Breast epithelium (tissue), 4 donors: ENCODE measurements around the gene MEDAG. TPM values are rescaled to one million over a fixed set of nuclear protein-coding genes. Genes with fewer than 3 reads are reported as not detected.
A peak's percentile ranks its signal among the peaks of the same experiment; 100 is the strongest.

Experiments used
- DNase-seq, 2 donors: peaks; one replicate each; pipeline ENCODE4 v3.0.0-alpha.2; 2019; ENCODE audit warnings: low spot score in 2 of 2
- H3K27ac ChIP-seq, 2 donors: fragments of 200-600 bp; sonication (generic) in 1 of 2; one replicate each; pipeline ENCODE4 v1.5.1; 2016 to 2019; ENCODE audit warnings: mild to moderate bottlenecking in 1 of 2
- H3K27me3 ChIP-seq, 2 donors: fragments of 200-600 bp; sonication (generic) in 1 of 2; one replicate each; pipeline versions ENCODE4 v1.5.1 to v1.6.0; 2017 to 2019; ENCODE audit warnings: control low read depth in 1 of 2, mild to moderate bottlenecking in 1 of 2
- H3K36me3 ChIP-seq: fragments of 200-600 bp; one replicate; pipeline ENCODE4 v1.5.1; 2019
- H3K4me1 ChIP-seq, 2 donors: fragments of 200-600 bp; sonication (generic); one replicate each; pipeline ENCODE4 v1.5.1; 2016 to 2019; ENCODE audit warnings: control low read depth in 1 of 2
- H3K4me3 ChIP-seq, 3 donors: fragments of 200-600 bp; sonication (generic); 1 replicate in 2 of 3; 2 replicates in 1 of 3; pipeline ENCODE4 v1.5.1; 2016 to 2019; ENCODE audit warnings: mild to moderate bottlenecking in 3 of 3, moderate library complexity in 2 of 3
- H3K9me3 ChIP-seq, 2 donors: fragments of 200-600 bp; sonication (generic) in 1 of 2; one replicate each; pipeline ENCODE4 v1.5.1; 2016 to 2019; ENCODE audit warnings: control low read depth in 1 of 2
- CTCF ChIP-seq, 3 donors: fragments of 450-650 bp; IDR thresholded peaks; one replicate each; pipeline ENCODE4 v1.5.1; 2016 to 2017; ENCODE audit warnings: antibody characterized with exemption in 3 of 3, mild to moderate bottlenecking in 3 of 3, moderate library complexity in 3 of 3
- POLR2A ChIP-seq: fragments of 450-650 bp; IDR thresholded peaks from one replicate; pipeline ENCODE4 v1.6.1; 2016; ENCODE audit warnings: antibody characterized with exemption, mild to moderate bottlenecking, moderate library complexity
- POLR2AphosphoS5 ChIP-seq, 3 donors: sonication (generic); formaldehyde crosslinking; IDR thresholded peaks; one replicate each; pipeline ENCODE4 v1.6.1; 2017; ENCODE audit warnings: antibody characterized with exemption in 3 of 3
- intact Hi-C: fragments of 100-400 bp; cut with DNase I; formaldehyde crosslinking; loops from one replicate; pipeline ENCODE4 v1.15.1; 2023; ENCODE audit warnings: low total_unique reads
- total RNA-seq, 3 donors: library from RNA; depleted of rRNA; stranded (reverse); fragments of >200 nt; gene quantifications; one replicate each; pipeline ENCODE4 v1.1.0, GENCODE V29; 2016

The MEDAG gene
- total RNA-seq, 3 donors from 2014 or later: 76.2 to 142 (median 95.4) TPM

DNA sequence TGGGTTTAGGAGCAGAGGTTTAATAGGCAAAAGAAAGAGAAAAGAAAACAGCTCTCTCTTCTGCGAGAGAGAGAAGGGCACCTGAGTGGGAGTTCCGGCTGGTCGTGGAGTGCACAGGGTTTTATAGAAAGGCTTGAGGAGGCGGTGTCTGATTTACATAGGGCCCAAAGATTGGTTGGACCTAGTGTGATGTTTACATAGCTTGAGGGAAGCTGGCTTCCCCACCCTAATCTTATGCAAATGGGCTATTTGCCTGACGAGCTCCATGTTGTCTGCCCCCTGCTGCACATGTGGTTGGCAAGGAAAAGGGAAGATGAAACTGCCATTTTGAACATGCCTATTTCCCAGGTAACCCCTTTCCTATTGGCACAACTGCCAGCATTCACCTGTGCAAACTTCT lies 21.5 kb upstream of the MEDAG start:
- DNase-seq: no peak
- H3K36me3 ChIP-seq: no peaks in the 10 kb centered on the region
- TF ChIP-seq POLR2A: no peak
- no peak overlapping the region for H3K27ac ChIP-seq
- intact Hi-C loops: no loop called here
- H3K4me1 ChIP-seq: peaks cover 0 to 4% of the 10 kb centered on the region in 2 donors
- H3K4me3 ChIP-seq: no peak overlapping the region
- no peaks in the 10 kb centered on the region for H3K9me3 ChIP-seq
- no peaks in the 10 kb centered on the region for H3K27me3 ChIP-seq

DNA sequence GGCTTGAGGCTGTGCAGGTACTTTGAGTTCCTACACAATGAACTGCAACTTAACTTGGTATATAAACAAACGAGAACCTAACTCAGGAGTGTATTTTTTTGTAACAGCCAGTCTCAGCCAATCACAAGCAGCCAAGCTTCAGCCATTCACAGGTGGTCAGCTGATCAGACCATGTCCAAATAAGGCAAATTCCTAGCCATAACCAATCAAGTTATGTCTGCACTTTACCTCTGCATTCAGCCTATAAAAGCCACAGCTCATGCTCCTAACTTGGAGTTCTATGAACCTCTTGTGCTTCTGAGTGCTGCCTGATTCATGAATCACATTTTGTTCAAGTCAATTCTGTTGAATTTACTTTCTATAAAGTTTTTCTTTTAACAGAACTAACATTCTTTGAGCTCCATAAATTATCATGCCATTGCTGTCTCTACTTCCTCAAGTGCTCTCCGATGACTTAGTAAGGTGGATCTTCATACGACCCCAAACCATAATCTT lies 16.8 kb upstream of the MEDAG start:
- TF ChIP-seq POLR2AphosphoS5 (IDR thresholded peaks at IDR 0.05) (no peak), CTCF (IDR thresholded peaks at IDR 0.05) (no peak), POLR2A (no peak)
- no peaks in the 10 kb centered on the region for H3K4me1 ChIP-seq
- no peak overlapping the region for H3K27ac ChIP-seq
- H3K36me3 ChIP-seq: no peaks in the 10 kb centered on the region
- no peaks in the 10 kb centered on the region for H3K9me3 ChIP-seq
- DNase-seq: no peak
- intact Hi-C loops: no loop called here
- H3K27me3 ChIP-seq: no peaks in the 10 kb centered on the region
- H3K4me3 ChIP-seq: no peak overlapping the region

DNA sequence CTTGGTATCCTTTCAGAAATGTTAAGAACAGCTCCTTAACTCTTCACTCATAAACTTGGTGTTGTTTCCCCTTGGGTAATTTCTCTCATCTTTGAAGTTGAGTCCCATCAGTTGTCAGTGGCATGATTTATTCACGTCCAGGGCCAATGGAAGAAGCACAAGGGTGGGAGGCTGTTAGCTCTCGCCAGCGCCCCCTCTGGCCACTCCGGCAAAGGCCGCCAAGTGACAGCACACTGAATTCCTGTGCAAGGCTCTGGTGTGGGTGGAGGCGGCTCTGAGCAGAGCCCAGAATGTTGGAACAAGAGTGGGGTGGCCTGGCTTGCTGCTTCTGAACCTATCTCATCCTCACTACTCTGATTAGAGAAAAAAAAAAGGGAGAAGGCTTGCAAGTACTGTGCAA lies 13.1 kb upstream of the MEDAG start:
- Histone ChIP-seq H3K4me1 (no peaks in the 10 kb centered on the region), H3K27me3 (no peaks in the 10 kb centered on the region), H3K36me3 (no peaks in the 10 kb centered on the region), H3K4me3 (no peak overlapping the region), H3K9me3 (no peaks in the 10 kb centered on the region), H3K27ac (no peak overlapping the region)
- intact Hi-C loops: no loop called here
- TF ChIP-seq POLR2A: no peak
- TF ChIP-seq POLR2AphosphoS5 (IDR thresholded peaks at IDR 0.05): no peak
- no peak for TF ChIP-seq CTCF (IDR thresholded peaks at IDR 0.05)
- DNase-seq: no peak

- TF ChIP-seq POLR2A (no peak), POLR2AphosphoS5 (IDR thresholded peaks at IDR 0.05) (peak; percentile 19 to 85 (median 69))
- intact Hi-C loops: no loop called here
- DNase-seq: peak in 1 of 2 donors; percentile 49
- H3K4me1 ChIP-seq: no peaks in the 10 kb centered on the region
- H3K9me3 ChIP-seq: no peaks in the 10 kb centered on the region
- no peak overlapping the region for H3K4me3 ChIP-seq
- peak overlapping the region in 1 of 2 donors; percentile 64 for H3K27ac ChIP-seq
- no peaks in the 10 kb centered on the region for H3K36me3 ChIP-seq
- no peaks in the 10 kb centered on the region for H3K27me3 ChIP-seq
Observed at GRCh38 chr13:30895773-30896172, 10.3 kb upstream of the MEDAG start.

DNA sequence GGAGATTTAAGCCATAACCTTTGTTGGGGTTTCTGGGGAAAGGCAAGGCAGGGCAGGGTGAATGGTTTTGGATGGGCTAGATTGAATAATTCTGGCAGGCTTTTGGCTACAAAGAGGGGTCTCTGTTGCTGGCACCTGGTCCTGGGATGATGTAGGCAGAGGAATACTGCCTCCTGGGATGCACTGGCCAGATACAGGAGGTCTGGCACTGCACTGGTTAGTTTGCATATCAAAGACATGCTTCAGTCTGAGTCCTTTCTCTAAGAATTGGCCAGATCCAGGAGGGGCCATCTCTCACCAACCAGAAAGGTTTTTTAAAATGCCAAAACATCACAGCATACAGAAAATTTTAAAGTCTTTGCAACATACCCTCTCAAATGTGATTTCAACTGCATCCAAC lies 8.0 kb upstream of the MEDAG start:
- no peaks in the 10 kb centered on the region for H3K36me3 ChIP-seq
- TF ChIP-seq POLR2AphosphoS5 (IDR thresholded peaks at IDR 0.05) (no peak), POLR2A (no peak), CTCF (IDR thresholded peaks at IDR 0.05) (no peak)
- H3K9me3 ChIP-seq: no peaks in the 10 kb centered on the region
- H3K27me3 ChIP-seq: no peaks in the 10 kb centered on the region
- no peak for DNase-seq
- no peaks in the 10 kb centered on the region for H3K4me1 ChIP-seq
- intact Hi-C loops: no loop called here
- H3K27ac ChIP-seq: peak overlapping the region in 1 of 2 donors; percentile 85
- no peak overlapping the region for H3K4me3 ChIP-seq

GRCh38 chr13:30898678-30899241 lies 7.3 kb upstream of the MEDAG start:
- H3K4me3 ChIP-seq: peak overlapping the region in 1 of 3 donors; percentile 25
- intact Hi-C loops: no loop called here
- TF ChIP-seq POLR2A (no peak), POLR2AphosphoS5 (IDR thresholded peaks at IDR 0.05) (peak in 1 of 3 donors; percentile 57)
- H3K9me3 ChIP-seq: no peaks in the 10 kb centered on the region
- H3K27me3 ChIP-seq: no peaks in the 10 kb centered on the region
- no peaks in the 10 kb centered on the region for H3K36me3 ChIP-seq
- DNase-seq: no peak
- H3K27ac ChIP-seq: peak overlapping the region; percentile 24 to 85
- no peaks in the 10 kb centered on the region for H3K4me1 ChIP-seq
